ENCODE results near the gene THSD7B.
"Not testable (repeated sequence)": the region's sequence is repeated elsewhere in the genome, so short reads cannot be mapped to it uniquely, and the experiment has no call there.

THSD7B gene

DNA sequence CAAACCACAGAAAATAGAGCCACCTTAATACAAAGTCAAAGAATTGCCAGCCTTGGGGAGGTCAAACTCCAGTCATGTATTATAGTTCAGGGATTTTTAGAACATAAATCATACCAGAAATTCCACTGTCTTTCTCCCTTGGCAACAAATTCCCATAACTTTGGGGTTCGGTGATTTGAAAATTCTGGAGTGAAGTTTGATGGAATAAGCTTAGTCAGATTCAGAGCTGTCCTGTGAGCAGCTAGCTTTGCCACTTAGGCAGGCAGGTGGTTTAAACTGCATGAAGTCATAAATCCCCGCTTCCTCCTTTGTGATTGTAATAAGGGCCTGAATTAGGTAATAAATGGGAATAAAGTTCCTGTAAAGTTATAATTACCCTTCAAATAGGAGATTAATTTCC lies 741.9 kb downstream of the THSD7B start:
- in situ Hi-C loops (cut with MboI; ENCODE audit: low sequenced_read_pairs): no loop called here

DNA sequence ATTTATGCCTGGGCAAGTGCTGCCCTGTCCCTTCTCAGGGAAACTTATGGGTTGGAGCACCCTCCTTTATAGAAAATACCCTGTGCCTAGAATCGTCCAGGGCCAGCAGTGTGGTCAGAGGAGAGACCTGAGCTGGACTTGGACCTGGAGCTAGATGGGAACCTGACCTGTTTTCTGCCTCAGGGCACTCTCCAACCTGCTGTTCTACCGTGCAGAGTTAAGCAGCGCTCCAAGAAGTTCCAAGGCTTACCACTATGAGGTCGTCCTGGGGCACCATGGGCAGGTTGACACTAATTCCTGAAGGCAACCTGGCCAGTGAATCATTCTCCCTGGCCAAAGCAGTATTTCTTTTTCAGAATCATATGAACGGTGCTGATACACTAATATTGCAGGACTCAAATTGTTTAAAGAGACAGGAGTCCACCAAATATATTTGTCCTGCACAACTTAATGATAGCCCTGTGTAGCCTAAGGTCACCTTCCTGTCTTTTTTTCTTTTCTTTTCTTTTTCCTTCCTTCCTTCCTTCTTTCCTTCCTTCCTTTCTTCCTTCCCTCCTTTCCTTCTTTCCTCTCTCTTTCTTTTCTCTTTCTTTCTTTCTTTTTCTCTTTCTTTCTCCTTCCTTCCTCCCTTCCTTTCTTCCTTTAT lies 743.5 kb downstream of the THSD7B start:
- in situ Hi-C loops (cut with MboI; ENCODE audit: low sequenced_read_pairs): no loop called here

DNA sequence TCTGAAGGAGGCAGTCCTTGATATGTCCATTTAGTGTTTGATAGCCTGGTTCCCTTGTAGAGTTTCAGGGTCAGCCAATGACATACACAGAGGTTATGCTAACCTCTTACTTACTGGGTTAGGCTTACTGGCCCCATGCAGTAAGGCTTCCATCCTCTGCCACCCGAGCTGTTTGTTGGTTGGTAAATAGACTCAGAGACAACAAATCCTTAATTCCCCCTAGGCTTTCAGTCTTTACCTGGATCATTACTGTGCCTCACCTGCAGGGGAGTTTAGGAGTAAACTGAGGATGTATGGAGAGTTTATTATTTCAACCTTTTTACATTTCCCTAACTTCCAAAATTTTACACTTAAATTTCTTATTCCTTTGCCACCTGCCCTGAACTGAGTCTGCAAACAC lies 746.2 kb downstream of the THSD7B start:
- in situ Hi-C loops (cut with MboI; ENCODE audit: low sequenced_read_pairs): no loop called here

DNA sequence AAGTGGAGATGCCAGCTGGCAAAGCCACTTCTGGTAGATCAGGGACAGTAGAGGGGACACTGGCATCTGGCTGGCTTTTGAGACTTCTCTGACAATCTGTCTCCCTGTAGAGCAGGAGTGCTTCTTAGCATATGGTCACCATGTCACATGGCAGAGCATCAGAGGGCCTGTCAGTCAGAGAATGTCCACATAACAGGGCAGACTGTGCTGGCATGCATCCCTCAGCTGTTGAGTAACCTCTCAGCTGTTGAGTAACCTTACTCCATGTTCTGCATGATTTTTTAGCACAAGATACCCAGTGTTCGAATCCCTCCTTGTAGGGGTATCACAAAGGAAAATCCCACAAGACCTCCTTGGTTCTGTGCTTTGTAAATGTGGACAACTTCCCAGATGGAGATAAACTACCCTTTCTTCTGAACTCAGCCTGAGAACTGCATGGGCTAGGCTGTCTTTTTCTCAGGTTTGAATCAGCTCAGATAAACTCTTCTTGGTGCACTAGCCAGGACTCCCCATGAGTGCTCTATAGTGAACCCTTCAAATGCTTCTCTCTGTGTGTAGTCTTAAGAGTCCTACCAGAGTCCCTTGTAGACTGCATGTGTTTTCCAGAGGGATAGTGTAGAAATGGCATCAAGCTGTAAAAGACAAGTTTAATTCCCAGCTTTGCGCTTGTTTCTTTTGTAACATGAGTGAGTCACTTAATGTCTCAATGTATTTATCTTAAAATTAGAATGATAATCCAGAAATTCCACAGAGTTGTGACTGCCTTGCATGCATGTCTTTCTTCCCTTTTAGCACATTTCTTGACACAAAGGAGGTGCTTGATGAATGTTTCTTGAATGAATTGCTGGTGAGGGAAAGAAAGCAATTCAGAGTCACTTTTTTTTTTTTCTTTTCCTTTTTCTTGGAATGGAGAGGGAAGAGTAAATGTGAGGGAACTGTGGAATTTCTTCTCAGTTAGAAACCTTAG lies 756.6 kb downstream of the THSD7B start:
- in situ Hi-C loops (cut with MboI; ENCODE audit: low sequenced_read_pairs): no loop called here

GRCh38 chr2:137522620-137523011 lies 757.3 kb downstream of the THSD7B start:
- in situ Hi-C loops (cut with MboI; ENCODE audit: low sequenced_read_pairs): no loop called here

DNA sequence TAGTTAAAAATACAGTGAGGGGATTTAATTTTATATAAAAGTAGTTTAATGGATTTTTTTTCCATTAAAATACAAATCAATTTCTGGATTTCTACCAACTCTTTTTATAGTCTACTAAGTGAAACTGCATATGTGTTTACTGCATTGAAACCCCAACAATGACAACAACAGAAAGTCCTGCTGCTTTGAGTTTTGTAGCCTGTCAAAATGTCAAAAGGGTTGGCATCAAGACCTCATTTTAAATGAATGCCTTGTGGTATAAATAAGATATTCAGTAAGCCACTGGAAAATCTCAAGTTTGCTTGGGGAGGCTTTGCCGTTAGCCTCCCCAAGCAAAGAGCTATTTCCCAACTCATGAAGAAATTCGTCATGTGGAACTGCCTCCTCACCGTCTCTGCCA lies 758.6 kb downstream of the THSD7B start:
- in situ Hi-C loops (cut with MboI; ENCODE audit: low sequenced_read_pairs): no loop called here

DNA sequence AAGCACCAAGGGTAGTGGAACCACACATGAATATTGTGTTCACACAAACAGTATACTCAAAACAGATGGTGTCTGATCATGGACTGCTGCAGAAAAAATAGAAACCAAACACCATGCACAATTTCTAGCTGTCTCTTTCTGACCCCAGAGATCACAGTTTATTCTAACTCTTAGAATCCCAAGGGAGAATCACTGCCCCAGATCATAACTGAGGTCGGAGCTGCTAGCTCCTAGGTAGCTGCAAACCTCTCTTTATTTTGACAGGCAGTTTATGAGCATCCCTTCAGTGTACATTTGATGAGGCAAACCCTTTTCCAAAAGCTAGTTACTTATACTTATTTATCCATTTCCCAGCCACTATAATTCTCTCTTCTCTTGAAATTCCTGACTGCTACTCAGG lies 759.8 kb downstream of the THSD7B start:
- in situ Hi-C loops (cut with MboI; ENCODE audit: low sequenced_read_pairs): no loop called here

GRCh38 chr2:137525641-137526190 lies 760.4 kb downstream of the THSD7B start:
- in situ Hi-C loops (cut with MboI; ENCODE audit: low sequenced_read_pairs): no loop called here

- in situ Hi-C loops (cut with MboI; ENCODE audit: low sequenced_read_pairs): no loop called here
Measured at GRCh38 chr2:137535897-137536296, 770.6 kb downstream of the THSD7B start.

DNA sequence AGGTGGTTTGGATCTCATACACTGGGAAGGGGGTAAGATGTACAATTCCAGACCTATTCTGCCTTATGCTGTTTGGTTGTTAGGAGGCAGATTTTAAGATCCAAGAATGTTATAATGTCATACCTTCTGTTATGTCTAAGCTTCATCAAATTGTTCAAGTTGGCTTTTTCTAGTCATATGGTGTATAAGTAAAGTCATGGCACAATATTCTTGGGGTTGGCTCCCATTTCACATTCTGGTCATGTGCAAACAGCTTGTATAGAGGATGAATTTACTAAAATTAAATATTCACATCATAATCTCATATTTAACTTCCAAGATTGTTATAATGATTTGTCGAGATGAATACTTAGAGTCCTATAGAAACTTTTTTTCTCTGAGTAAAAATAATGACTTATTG lies 774.0 kb downstream of the THSD7B start:
- in situ Hi-C loops (cut with MboI; ENCODE audit: low sequenced_read_pairs): no loop called here

DNA sequence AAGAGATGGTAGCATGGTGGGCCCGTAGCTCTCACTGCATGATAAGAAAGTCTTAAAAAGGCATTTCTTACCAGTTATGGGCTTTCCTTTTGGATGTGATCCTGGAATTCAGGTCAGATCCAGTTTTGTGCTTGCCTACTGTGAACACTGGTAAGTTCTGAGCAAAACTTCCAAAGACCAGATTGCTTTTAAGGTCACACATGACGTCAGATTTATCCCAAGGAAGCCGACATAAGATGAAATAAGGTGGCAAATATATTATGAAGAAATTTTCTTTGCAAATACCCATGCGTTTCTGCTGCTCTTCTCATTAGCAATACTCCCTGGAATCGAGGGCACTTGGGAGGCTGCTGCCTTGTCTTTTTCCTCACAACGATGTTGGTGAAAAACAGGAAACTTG lies 782.5 kb downstream of the THSD7B start:
- in situ Hi-C loops (cut with MboI; ENCODE audit: low sequenced_read_pairs): no loop called here

DNA sequence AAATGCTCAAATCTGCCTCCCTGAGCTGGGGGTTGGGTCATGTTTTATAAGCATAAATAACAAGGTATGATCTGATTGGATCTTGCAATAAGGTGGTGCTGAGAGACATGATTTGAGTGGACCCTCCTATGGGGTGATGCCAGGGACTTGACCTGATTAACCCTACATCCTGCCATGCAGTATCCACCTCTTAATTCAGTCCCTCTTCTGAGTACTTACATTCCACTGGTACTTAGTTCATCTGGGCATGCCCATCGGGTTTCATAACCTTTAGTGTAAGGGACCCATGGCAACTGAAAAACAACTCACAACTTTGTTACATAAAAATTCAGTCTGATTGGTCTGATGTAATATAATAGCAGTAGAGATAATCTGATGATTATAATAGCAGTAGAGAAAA lies 801.0 kb downstream of the THSD7B start:
- in situ Hi-C loops (cut with MboI; ENCODE audit: low sequenced_read_pairs): no loop called here

DNA sequence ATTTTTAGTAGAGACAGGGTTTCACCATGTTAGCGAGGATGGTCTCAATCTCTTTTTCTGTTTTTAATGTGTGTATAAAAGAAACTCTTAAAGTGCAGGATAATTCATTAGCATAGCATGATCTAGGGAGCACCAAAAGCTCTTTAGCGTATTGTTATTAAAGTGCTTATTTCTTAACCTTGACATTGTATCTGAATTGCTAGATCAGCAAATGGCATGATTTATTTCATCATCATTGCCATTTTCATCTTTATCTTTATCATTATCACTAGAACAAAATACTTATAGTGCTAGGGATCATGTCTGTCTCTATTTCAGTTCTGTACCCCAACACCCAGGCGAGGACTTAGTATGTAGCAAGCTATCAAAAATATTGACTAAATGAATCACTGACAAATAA lies 805.1 kb downstream of the THSD7B start:
- in situ Hi-C loops (cut with MboI; ENCODE audit: low sequenced_read_pairs): no loop called here

- in situ Hi-C loops (cut with MboI; ENCODE audit: low sequenced_read_pairs): not testable (repeated sequence)
Measured at GRCh38 chr2:137587834-137588233, 822.5 kb downstream of the THSD7B start.

GRCh38 chr2:137588578-137588977 lies 823.2 kb downstream of the THSD7B start:
- in situ Hi-C loops (cut with MboI; ENCODE audit: low sequenced_read_pairs): not testable (repeated sequence)

DNA sequence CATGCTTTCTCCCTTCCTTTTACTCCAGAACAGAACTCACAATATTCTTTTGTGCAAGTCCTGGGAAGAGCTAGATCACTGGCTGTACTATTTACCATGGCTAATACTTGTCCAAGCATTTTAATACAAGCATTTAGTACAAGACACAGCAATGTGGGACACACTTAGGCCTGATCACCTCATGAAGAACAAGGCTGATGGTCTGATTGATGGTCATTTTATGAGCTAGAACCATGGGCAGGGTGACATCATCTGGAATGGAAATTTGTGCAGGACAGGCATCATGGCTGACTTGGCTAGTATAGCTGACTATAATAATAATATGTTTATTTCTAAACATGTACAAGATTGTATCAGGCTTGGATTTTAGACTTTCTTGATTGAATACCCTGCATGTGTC lies 824.8 kb downstream of the THSD7B start:
- in situ Hi-C loops (cut with MboI; ENCODE audit: low sequenced_read_pairs): no loop called here

GRCh38 chr2:137607722-137608318 lies 842.5 kb downstream of the THSD7B start:
- in situ Hi-C loops (cut with MboI; ENCODE audit: low sequenced_read_pairs): no loop called here

DNA sequence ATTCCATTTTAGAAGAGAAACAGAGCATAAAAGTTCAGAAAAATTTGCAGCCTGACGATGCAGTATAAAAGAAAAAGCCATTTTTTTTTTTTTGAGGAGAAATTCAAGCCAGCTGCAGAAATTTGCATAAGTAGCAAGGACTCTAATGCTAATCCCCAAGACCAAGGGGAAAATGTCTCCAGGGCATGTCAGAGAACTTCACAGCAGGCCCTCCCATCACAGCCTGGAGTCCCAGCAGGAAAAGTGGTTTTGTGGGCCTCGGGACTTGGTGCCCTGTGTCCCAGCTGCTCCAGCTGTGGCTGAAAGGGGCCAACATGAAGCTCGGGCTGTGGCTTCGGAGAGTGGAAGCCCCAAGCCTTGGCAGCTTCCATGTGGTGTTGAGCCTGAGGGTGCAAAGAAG lies 873.6 kb downstream of the THSD7B start:
- in situ Hi-C loops (cut with MboI; ENCODE audit: low sequenced_read_pairs): no loop called here

- in situ Hi-C loops (cut with MboI; ENCODE audit: low sequenced_read_pairs): no loop called here
Measured at GRCh38 chr2:137644731-137645130, 879.4 kb downstream of the THSD7B start.

DNA sequence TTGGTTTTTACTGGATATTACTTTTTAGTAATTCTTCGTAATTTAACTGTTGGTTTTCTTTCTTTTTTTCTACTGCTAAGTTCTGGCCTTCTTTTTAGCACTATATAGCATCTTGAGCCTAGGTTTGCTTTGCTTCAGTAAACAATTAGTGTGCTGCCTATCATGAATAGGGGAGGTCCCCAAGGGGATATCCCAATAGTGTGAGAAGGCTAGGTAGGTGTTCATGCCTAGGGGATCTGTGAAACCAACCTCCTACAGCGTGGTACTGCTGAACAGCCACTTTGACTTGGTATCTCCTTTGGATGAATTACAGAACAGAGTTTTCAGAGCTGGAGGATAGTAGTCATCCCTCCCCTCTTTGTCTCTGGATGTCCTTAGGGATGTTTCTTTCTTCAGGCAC lies 888.7 kb downstream of the THSD7B start:
- in situ Hi-C loops (cut with MboI; ENCODE audit: low sequenced_read_pairs): no loop called here

DNA sequence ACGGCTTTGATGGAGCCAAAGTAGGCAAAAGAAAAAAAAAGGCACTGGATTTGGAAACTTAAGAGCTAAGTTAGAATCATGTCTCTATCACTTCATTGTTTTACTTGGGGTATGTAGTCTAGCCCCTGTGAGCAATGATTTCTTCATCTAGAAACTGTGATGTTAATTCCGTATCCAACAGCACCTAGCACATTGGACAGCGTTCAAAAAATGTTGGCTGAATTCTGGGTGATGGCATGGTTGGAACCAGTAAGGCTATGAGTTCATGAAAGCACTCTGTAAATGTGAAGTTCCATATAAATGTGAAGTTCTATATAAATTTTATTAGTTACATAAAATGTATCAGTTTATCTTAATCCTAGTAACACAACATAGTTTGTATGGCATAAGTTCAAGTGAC lies 890.5 kb downstream of the THSD7B start:
- in situ Hi-C loops (cut with MboI; ENCODE audit: low sequenced_read_pairs): no loop called here

DNA sequence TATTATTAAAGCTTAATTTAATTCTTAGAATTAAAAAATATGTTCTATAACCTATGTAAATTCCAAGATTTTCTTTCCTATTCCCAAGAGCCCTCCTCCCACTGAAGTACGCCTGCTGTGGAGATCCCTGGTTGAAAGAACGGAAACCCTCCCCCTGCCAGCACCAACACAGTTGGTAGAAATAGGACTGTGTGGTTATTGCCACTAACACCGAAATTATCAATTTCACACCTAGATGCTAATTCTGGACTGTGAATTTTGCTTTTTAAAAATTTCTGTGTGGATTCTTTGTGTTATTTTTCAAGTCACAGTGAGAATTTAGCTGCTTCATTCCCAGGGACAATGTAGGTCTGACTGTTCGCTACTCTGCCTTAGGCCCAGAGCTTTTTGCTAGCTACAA lies 893.1 kb downstream of the THSD7B start:
- in situ Hi-C loops (cut with MboI; ENCODE audit: low sequenced_read_pairs): no loop called here

All from HL-60/S4 (cell line).